SK-N-SH treated with all-trans-retinoic acid at 6 μM for 48 hours (cell line): ENCODE results near the gene SPHK2.

ENCODE experiments used
- ATAC-seq: fragments of 200-7000 bp; cut with Tn5 transposase; 3 replicates; pipeline ENCODE4 v1.9.1; 2020; ENCODE audit warnings: mild to moderate bottlenecking, moderate library complexity
- ARNTL ChIP-seq: fragments of 450-650 bp; formaldehyde crosslinking; IDR thresholded peaks from 2 replicates; pipeline ENCODE4 v1.5.0; 2020; ENCODE audit warnings: low read depth, mild to moderate bottlenecking, moderate library complexity, borderline replicate concordance
- CSDC2 ChIP-seq: fragments of 250-450 bp; sonication (Bioruptor Pico); IDR thresholded peaks from 2 replicates; pipeline ENCODE4 v1.5.0; 2020; ENCODE audit warnings: mild to moderate bottlenecking, moderate library complexity
- CSRNP3 ChIP-seq: fragments of 250-450 bp; sonication (Bioruptor Pico); IDR thresholded peaks from 2 replicates; pipeline ENCODE4 v1.5.1; 2021; ENCODE audit warnings: mild to moderate bottlenecking, moderate library complexity
- ESRRG ChIP-seq: fragments of 250-450 bp; sonication (Bioruptor Pico); IDR thresholded peaks from 2 replicates; pipeline ENCODE4 v1.6.1; 2021; ENCODE audit warnings: mild to moderate bottlenecking
- GLIS3 ChIP-seq: fragments of 250-450 bp; sonication (Bioruptor Pico); IDR thresholded peaks from 2 replicates; pipeline ENCODE4 v1.5.0; 2020; ENCODE audit warnings: mild to moderate bottlenecking, moderate library complexity
- ISL1 ChIP-seq: fragments of 250-450 bp; sonication (Bioruptor Pico); IDR thresholded peaks from 2 replicates; pipeline ENCODE4 v2.1.2; 2022; ENCODE audit warnings: mild to moderate bottlenecking, moderate library complexity
- OSR1 ChIP-seq: fragments of 250-450 bp; sonication (Bioruptor Pico); IDR thresholded peaks from 2 replicates; pipeline ENCODE4 v1.8.0; 2022; ENCODE audit warnings: moderate library complexity, mild to moderate bottlenecking, inconsistent platforms
- PATZ1 ChIP-seq: fragments of 250-450 bp; sonication (Bioruptor Pico); IDR thresholded peaks from 2 replicates; pipeline ENCODE4 v1.8.0; 2020; ENCODE audit warnings: mild to moderate bottlenecking, moderate library complexity, borderline replicate concordance
- PPARA ChIP-seq: fragments of 250-450 bp; sonication (Bioruptor Pico); IDR thresholded peaks from 2 replicates; pipeline ENCODE4 v1.5.0; 2020; ENCODE audit warnings: mild to moderate bottlenecking, borderline replicate concordance
- SNAI2 ChIP-seq: fragments of 250-450 bp; sonication (Bioruptor Pico); IDR thresholded peaks from 2 replicates; pipeline ENCODE4 v1.5.0; 2020; ENCODE audit warnings: mild to moderate bottlenecking, moderate library complexity
- ZC3H10 ChIP-seq: fragments of 250-450 bp; sonication (Bioruptor Pico); IDR thresholded peaks from 2 replicates; pipeline ENCODE4 v1.5.1; 2021; ENCODE audit warnings: mild to moderate bottlenecking, moderate library complexity
- ZFP3 ChIP-seq: fragments of 250-450 bp; sonication (Bioruptor Pico); IDR thresholded peaks from 2 replicates; pipeline ENCODE4 v1.5.0; 2020; ENCODE audit warnings: mild to moderate bottlenecking, moderate library complexity
- ZFP30 ChIP-seq: fragments of 450-650 bp; formaldehyde crosslinking; IDR thresholded peaks from 2 replicates; pipeline ENCODE4 v1.5.0; 2022; ENCODE audit warnings: mild to moderate bottlenecking, moderate library complexity
- ZNF70 ChIP-seq: fragments of 450-650 bp; formaldehyde crosslinking; IDR thresholded peaks from 2 replicates; pipeline ENCODE4 v1.5.0; 2020; ENCODE audit warnings: mild to moderate bottlenecking, moderate library complexity
- TF ChIP-seq, protein P1 (sequence below): fragments of 250-450 bp; sonication (Bioruptor Pico); IDR thresholded peaks from 2 replicates; pipeline ENCODE4 v1.5.1; 2020; ENCODE audit warnings: low read depth, mild to moderate bottlenecking, moderate library complexity
- TF ChIP-seq, protein P2 (sequence below): fragments of 250-450 bp; sonication (Bioruptor Pico); IDR thresholded peaks from 2 replicates; pipeline ENCODE4 v1.8.0; 2021; ENCODE audit warnings: low read depth, mild to moderate bottlenecking, moderate library complexity, borderline replicate concordance

The SPHK2 gene

DNA sequence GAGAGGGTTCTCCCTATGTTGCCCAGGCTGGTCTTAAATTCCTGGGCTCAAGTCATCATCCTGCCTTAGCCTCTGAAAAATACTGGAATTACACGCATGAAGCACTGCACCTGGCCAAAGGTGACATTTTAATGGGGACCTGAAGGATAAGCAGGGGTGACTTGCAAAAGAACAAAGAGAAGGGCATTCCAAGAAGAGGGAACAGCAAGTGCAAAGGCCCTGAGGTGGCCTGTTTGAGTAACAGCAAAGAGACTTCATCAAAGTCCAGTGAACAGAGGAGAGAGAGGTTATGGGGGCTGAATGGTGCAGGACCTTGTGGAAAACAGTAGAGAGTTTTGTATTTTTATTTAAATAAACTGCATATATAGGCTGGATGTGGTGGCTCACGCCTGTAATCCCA is 22.5 kb downstream of the SPHK2 start (continued):
- TF ChIP-seq PATZ1 (no peak), CSRNP3 (no peak), ISL1 (CRISPR knock-in tag) (no peak)
- TF ChIP-seq, all 23 proteins: peak for 0

DNA sequence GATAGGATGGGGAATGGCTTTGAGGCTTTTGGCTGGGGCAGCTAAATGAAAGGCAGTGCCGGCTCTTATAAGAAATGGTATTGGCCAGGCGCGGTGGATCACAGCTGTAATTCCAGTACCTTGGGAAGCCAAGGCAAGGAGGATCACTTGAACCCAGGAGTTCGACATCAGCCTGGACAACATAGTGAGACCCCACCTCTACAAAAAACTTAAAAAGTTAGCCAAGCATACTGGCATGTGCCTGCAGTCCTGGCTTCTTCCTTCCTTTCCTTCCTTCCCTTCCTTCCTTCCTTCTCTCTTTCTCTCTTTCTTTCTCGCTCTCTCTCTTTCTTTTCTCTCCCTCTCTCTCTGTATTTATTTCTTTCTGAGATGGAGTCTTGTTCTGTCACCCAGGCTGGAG is 23.6 kb downstream of the SPHK2 start:
- ATAC-seq, result no peak
- TF ChIP-seq ISL1 (CRISPR knock-in tag), result no peak
- TF ChIP-seq PATZ1, result no peak
- no peak for TF ChIP-seq ZFP3 (CRISPR knock-in tag)
- TF ChIP-seq ARNTL (CRISPR knock-in tag), result no peak
- no peak for TF ChIP-seq CSDC2 (CRISPR knock-in tag)
- TF ChIP-seq, protein P1, sequence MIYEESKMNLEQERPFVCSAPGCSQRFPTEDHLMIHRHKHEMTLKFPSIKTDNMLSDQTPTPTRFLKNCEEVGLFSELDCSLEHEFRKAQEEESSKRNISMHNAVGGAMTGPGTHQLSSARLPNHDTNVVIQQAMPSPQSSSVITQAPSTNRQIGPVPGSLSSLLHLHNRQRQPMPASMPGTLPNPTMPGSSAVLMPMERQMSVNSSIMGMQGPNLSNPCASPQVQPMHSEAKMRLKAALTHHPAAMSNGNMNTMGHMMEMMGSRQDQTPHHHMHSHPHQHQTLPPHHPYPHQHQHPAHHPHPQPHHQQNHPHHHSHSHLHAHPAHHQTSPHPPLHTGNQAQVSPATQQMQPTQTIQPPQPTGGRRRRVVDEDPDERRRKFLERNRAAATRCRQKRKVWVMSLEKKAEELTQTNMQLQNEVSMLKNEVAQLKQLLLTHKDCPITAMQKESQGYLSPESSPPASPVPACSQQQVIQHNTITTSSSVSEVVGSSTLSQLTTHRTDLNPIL (CRISPR knock-in tag), result no peak
- TF ChIP-seq, protein P2, sequence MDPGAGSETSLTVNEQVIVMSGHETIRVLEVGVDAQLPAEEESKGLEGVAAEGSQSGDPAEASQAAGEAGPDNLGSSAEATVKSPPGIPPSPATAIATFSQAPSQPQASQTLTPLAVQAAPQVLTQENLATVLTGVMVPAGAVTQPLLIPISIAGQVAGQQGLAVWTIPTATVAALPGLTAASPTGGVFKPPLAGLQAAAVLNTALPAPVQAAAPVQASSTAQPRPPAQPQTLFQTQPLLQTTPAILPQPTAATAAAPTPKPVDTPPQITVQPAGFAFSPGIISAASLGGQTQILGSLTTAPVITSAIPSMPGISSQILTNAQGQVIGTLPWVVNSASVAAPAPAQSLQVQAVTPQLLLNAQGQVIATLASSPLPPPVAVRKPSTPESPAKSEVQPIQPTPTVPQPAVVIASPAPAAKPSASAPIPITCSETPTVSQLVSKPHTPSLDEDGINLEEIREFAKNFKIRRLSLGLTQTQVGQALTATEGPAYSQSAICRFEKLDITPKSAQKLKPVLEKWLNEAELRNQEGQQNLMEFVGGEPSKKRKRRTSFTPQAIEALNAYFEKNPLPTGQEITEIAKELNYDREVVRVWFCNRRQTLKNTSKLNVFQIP (CRISPR knock-in tag), result no peak
- no peak for TF ChIP-seq ZFP30 (CRISPR knock-in tag)
- no peak for TF ChIP-seq GLIS3 (CRISPR knock-in tag)
- TF ChIP-seq SNAI2 (CRISPR knock-in tag), result no peak
- TF ChIP-seq PPARA (CRISPR knock-in tag), result no peak

GRCh38 chr19:48644355-48644754 is 25.0 kb downstream of the SPHK2 start:
- TF ChIP-seq PATZ1 (no peak), OSR1 (CRISPR knock-in tag) (no peak), ESRRG (CRISPR knock-in tag) (no peak), ZNF70 (CRISPR knock-in tag) (no peak), GLIS3 (CRISPR knock-in tag) (no peak), ZFP3 (CRISPR knock-in tag) (no peak), CSRNP3 (no peak), CSDC2 (CRISPR knock-in tag) (no peak), ZC3H10 (CRISPR knock-in tag) (no peak)
- TF ChIP-seq, protein P2 (CRISPR knock-in tag), result no peak
- ATAC-seq, result no peak
